ENCODE data around the gene NUP37.

The NUP37 gene

DNA sequence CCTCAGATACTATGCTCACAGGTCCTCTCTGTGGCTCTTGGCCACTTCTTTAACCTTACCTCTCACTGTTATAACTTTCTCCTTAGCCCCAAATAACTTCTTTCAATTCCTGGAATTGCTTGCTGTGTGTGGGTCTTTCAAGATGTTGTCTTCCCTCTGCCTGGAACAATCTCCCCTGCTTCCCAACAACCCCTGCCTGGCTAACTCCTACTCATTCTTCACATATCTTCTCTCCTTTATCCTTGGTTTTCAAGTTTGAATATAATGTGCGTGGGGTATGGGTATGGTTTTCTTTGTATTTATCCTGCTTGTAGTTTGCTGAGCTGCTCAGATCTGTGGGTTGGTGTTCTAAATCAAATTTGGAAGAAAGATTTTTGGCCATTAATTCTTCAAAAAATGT lies 55.4 kb downstream of the NUP37 start:
- Histone ChIP-seq H3K27ac (ENCODE audit: extremely low read depth, low read depth, low read length) (no peak overlapping the region), H3K4me1 (ENCODE audit: control insufficient read depth, insufficient read depth, low read length) (peaks cover 3% of the 10 kb centered on the region; the same call in 1 of the 2 replicates), H3K4me3 (ENCODE audit: low read depth, low read length) (no peak overlapping the region), H3K36me3 (ENCODE audit: control insufficient read depth in 2 of 2, insufficient read depth in 1 of 2, low read length in 2 of 2) (no peaks in the 10 kb centered on the region), H3K9me3 (ENCODE audit: control insufficient read depth, insufficient read depth, low read depth, low read length) (no peaks in the 10 kb centered on the region)
- TF ChIP-seq ZNF324 (tag by site-specific recombination; IDR thresholded peaks at IDR 0.05), result no peak
- TF ChIP-seq TRIM28 (IDR thresholded peaks at IDR 0.05; ENCODE audit: borderline replicate concordance, low read length), result no peak
- no peak for TF ChIP-seq ZNF214 (tag by site-specific recombination; IDR thresholded peaks at IDR 0.05; ENCODE audit: borderline replicate concordance)
- TF ChIP-seq, protein P1, sequence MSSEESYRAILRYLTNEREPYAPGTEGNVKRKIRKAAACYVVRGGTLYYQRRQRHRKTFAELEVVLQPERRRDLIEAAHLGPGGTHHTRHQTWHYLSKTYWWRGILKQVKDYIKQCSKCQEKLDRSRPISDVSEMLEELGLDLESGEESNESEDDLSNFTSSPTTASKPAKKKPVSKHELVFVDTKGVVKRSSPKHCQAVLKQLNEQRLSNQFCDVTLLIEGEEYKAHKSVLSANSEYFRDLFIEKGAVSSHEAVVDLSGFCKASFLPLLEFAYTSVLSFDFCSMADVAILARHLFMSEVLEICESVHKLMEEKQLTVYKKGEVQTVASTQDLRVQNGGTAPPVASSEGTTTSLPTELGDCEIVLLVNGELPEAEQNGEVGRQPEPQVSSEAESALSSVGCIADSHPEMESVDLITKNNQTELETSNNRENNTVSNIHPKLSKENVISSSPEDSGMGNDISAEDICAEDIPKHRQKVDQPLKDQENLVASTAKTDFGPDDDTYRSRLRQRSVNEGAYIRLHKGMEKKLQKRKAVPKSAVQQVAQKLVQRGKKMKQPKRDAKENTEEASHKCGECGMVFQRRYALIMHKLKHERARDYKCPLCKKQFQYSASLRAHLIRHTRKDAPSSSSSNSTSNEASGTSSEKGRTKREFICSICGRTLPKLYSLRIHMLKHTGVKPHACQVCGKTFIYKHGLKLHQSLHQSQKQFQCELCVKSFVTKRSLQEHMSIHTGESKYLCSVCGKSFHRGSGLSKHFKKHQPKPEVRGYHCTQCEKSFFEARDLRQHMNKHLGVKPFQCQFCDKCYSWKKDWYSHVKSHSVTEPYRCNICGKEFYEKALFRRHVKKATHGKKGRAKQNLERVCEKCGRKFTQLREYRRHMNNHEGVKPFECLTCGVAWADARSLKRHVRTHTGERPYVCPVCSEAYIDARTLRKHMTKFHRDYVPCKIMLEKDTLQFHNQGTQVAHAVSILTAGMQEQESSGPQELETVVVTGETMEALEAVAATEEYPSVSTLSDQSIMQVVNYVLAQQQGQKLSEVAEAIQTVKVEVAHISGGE (tag by site-specific recombination; conservative IDR thresholded peaks at IDR 0.05; ENCODE audit: low read depth), result no peak
- ChIA-PET POLR2A (no interaction called here), CTCF (no interaction called here)

DNA sequence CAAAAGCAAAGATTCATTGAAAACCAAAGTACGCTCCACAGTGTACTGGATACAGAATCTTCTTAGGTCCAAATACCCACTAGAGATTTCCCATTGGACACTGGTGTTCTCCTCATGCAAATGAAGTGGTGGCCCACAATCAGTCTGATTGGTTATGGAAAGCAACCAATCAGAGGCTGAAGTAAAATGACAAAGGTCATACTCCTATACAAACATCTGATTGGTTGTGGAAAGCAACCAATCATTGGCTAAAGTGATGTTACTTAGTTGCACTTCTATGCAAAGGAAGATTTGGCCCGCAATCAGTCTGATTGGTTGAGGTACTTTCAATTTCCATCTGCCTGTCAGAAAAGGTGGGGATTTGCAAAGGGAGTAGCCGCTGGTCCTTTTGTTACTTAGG lies 56.8 kb downstream of the NUP37 start:
- TF ChIP-seq ZNF501 (tag by site-specific recombination; IDR thresholded peaks at IDR 0.05) (no peak), SP2 (tag by site-specific recombination; IDR thresholded peaks at IDR 0.05) (peak; percentile 67), SCRT1 (tag by site-specific recombination; IDR thresholded peaks at IDR 0.05; ENCODE audit: borderline replicate concordance) (no peak)
- Histone ChIP-seq H3K27ac (ENCODE audit: extremely low read depth, low read depth, low read length) (no peak overlapping the region), H3K4me3 (ENCODE audit: low read depth, low read length) (no peak overlapping the region), H3K36me3 (ENCODE audit: control insufficient read depth in 2 of 2, insufficient read depth in 1 of 2, low read length in 2 of 2) (no peaks in the 10 kb centered on the region), H3K9me3 (ENCODE audit: control insufficient read depth, insufficient read depth, low read depth, low read length) (no peaks in the 10 kb centered on the region), H3K4me1 (ENCODE audit: control insufficient read depth, insufficient read depth, low read length) (peaks cover 3% of the 10 kb centered on the region; the same call in 1 of the 2 replicates)
- POLR2A ChIA-PET, result no interaction called here
- CTCF ChIA-PET, result interaction anchor here (1.2 kb wide), 1 partner anchor 32 kb away, joined by 4 read pairs; no protein-coding TSS in a partner anchor

DNA sequence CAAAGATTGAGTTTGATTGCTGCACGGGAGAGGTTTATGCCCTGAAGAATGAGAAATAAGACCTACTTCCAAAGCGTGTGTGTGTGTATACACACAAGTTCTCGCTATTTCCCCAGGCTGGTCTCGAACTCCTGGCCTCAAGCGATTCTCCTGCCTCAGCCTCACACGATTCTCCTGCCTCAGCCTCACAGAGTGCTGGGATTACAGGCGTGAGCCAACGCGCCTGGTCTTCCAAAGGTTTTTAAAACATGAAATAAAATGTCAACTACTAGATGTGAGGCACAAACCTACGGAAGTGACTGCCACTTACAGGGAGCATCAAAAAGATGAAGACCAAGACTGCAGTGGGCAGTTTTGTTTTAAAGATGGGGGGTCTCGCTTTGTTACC lies 57.5 kb downstream of the NUP37 start:
- no peak overlapping the region for H3K27ac ChIP-seq (ENCODE audit: extremely low read depth, low read depth, low read length)
- no peaks in the 10 kb centered on the region for H3K9me3 ChIP-seq (ENCODE audit: control insufficient read depth, insufficient read depth, low read depth, low read length)
- H3K4me1 ChIP-seq (ENCODE audit: control insufficient read depth, insufficient read depth, low read length), result no peaks in the 10 kb centered on the region
- ChIA-PET CTCF (no interaction called here), POLR2A (interaction anchor here (1.1 kb wide), 1 partner anchor 10 kb away, joined by 4 read pairs; no protein-coding TSS in a partner anchor)
- H3K36me3 ChIP-seq (ENCODE audit: control insufficient read depth in 2 of 2, insufficient read depth in 1 of 2, low read length in 2 of 2), result no peaks in the 10 kb centered on the region
- H3K4me3 ChIP-seq (ENCODE audit: low read depth, low read length), result no peak overlapping the region
- TF ChIP-seq ZNF248 (tag by site-specific recombination; IDR thresholded peaks at IDR 0.05), result no peak
- TF ChIP-seq ZNF629 (tag by site-specific recombination; IDR thresholded peaks at IDR 0.05), result no peak
- TF ChIP-seq, protein P2, sequence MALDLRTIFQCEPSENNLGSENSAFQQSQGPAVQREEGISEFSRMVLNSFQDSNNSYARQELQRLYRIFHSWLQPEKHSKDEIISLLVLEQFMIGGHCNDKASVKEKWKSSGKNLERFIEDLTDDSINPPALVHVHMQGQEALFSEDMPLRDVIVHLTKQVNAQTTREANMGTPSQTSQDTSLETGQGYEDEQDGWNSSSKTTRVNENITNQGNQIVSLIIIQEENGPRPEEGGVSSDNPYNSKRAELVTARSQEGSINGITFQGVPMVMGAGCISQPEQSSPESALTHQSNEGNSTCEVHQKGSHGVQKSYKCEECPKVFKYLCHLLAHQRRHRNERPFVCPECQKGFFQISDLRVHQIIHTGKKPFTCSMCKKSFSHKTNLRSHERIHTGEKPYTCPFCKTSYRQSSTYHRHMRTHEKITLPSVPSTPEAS (tag by site-specific recombination; IDR thresholded peaks at IDR 0.05), result no peak
- no peak for TF ChIP-seq ZNF658 (tag by site-specific recombination; IDR thresholded peaks at IDR 0.05)
- TF ChIP-seq ZNF624 (tag by site-specific recombination; IDR thresholded peaks at IDR 0.05), result no peak
- TF ChIP-seq ZNF701 (tag by site-specific recombination; IDR thresholded peaks at IDR 0.05), result no peak
- no peak for TF ChIP-seq ZEB2 (tag by site-specific recombination; IDR thresholded peaks at IDR 0.05)
- TF ChIP-seq, protein P3, sequence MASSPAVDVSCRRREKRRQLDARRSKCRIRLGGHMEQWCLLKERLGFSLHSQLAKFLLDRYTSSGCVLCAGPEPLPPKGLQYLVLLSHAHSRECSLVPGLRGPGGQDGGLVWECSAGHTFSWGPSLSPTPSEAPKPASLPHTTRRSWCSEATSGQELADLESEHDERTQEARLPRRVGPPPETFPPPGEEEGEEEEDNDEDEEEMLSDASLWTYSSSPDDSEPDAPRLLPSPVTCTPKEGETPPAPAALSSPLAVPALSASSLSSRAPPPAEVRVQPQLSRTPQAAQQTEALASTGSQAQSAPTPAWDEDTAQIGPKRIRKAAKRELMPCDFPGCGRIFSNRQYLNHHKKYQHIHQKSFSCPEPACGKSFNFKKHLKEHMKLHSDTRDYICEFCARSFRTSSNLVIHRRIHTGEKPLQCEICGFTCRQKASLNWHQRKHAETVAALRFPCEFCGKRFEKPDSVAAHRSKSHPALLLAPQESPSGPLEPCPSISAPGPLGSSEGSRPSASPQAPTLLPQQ (tag by site-specific recombination; IDR thresholded peaks at IDR 0.05), result no peak
- no peak for TF ChIP-seq ZNF768 (tag by site-specific recombination; IDR thresholded peaks at IDR 0.05)
- TF ChIP-seq ZNF555 (tag by site-specific recombination; conservative IDR thresholded peaks at IDR 0.05), result no peak
- TF ChIP-seq ZNF19 (tag by site-specific recombination; IDR thresholded peaks at IDR 0.05; ENCODE audit: low read depth), result no peak
- TF ChIP-seq, protein P4, sequence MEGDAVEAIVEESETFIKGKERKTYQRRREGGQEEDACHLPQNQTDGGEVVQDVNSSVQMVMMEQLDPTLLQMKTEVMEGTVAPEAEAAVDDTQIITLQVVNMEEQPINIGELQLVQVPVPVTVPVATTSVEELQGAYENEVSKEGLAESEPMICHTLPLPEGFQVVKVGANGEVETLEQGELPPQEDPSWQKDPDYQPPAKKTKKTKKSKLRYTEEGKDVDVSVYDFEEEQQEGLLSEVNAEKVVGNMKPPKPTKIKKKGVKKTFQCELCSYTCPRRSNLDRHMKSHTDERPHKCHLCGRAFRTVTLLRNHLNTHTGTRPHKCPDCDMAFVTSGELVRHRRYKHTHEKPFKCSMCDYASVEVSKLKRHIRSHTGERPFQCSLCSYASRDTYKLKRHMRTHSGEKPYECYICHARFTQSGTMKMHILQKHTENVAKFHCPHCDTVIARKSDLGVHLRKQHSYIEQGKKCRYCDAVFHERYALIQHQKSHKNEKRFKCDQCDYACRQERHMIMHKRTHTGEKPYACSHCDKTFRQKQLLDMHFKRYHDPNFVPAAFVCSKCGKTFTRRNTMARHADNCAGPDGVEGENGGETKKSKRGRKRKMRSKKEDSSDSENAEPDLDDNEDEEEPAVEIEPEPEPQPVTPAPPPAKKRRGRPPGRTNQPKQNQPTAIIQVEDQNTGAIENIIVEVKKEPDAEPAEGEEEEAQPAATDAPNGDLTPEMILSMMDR (tag by site-specific recombination; IDR thresholded peaks at IDR 0.05), result no peak
- TF ChIP-seq, protein P5, sequence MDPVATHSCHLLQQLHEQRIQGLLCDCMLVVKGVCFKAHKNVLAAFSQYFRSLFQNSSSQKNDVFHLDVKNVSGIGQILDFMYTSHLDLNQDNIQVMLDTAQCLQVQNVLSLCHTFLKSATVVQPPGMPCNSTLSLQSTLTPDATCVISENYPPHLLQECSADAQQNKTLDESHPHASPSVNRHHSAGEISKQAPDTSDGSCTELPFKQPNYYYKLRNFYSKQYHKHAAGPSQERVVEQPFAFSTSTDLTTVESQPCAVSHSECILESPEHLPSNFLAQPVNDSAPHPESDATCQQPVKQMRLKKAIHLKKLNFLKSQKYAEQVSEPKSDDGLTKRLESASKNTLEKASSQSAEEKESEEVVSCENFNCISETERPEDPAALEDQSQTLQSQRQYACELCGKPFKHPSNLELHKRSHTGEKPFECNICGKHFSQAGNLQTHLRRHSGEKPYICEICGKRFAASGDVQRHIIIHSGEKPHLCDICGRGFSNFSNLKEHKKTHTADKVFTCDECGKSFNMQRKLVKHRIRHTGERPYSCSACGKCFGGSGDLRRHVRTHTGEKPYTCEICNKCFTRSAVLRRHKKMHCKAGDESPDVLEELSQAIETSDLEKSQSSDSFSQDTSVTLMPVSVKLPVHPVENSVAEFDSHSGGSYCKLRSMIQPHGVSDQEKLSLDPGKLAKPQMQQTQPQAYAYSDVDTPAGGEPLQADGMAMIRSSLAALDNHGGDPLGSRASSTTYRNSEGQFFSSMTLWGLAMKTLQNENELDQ (tag by site-specific recombination; IDR thresholded peaks at IDR 0.05; ENCODE audit: low read depth), result no peak
- no peak for TF ChIP-seq KLF8 (tag by site-specific recombination; IDR thresholded peaks at IDR 0.05)
- no peak for TF ChIP-seq SP2 (tag by site-specific recombination; IDR thresholded peaks at IDR 0.05)
- TF ChIP-seq BCL11B (tag by site-specific recombination; IDR thresholded peaks at IDR 0.05; ENCODE audit: low read depth), result no peak
- TF ChIP-seq ZNF223 (tag by site-specific recombination; IDR thresholded peaks at IDR 0.05), result no peak
